ENCODE results near the gene AFF2. TPM values are rescaled to one million over a fixed set of nuclear protein-coding genes. Genes with fewer than 3 reads are reported as not detected.

Gene AFF2
- total RNA-seq, 2 donors from 2014 or later: 7.4 to 16.6 TPM

DNA sequence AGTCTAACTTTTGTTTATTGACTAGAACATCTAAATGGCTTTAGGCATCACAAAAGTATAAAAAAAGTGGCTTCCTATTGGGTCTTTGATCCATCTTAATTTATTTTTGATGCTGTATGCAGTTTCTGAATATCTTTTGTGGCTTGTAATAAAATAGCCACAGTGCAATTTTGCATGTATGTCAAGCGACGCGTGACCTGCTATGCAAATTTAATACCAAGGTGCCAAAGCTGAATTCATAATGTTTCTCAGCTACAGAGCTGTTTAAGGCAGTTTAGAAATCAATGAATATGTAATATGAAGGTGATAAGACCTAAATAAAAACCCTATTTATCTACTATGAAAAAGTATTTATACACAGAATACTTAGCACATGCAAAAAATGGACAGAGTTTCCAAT lies 197.8 kb downstream of the AFF2 start:
- TF ChIP-seq, protein P1, sequence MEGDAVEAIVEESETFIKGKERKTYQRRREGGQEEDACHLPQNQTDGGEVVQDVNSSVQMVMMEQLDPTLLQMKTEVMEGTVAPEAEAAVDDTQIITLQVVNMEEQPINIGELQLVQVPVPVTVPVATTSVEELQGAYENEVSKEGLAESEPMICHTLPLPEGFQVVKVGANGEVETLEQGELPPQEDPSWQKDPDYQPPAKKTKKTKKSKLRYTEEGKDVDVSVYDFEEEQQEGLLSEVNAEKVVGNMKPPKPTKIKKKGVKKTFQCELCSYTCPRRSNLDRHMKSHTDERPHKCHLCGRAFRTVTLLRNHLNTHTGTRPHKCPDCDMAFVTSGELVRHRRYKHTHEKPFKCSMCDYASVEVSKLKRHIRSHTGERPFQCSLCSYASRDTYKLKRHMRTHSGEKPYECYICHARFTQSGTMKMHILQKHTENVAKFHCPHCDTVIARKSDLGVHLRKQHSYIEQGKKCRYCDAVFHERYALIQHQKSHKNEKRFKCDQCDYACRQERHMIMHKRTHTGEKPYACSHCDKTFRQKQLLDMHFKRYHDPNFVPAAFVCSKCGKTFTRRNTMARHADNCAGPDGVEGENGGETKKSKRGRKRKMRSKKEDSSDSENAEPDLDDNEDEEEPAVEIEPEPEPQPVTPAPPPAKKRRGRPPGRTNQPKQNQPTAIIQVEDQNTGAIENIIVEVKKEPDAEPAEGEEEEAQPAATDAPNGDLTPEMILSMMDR (IDR thresholded peaks at IDR 0.05): no peak
- Histone ChIP-seq H3K27ac (no peak overlapping the region), H3K27me3 (replicated peaks; ENCODE audit: insufficient read depth) (no peaks in the 10 kb centered on the region), H3K9me3 (no peaks in the 10 kb centered on the region), H3K4me1 (ENCODE audit: control insufficient read depth in 1 of 2, low read depth in 2 of 2) (no peaks in the 10 kb centered on the region), H3K36me3 (no peaks in the 10 kb centered on the region), H3K4me3 (no peak overlapping the region)
- no peak for DNase-seq (ENCODE audit: low spot score)
- ATAC-seq (ENCODE audit: insufficient number of reproducible peaks, low FRiP score, low read depth): no peak

DNA sequence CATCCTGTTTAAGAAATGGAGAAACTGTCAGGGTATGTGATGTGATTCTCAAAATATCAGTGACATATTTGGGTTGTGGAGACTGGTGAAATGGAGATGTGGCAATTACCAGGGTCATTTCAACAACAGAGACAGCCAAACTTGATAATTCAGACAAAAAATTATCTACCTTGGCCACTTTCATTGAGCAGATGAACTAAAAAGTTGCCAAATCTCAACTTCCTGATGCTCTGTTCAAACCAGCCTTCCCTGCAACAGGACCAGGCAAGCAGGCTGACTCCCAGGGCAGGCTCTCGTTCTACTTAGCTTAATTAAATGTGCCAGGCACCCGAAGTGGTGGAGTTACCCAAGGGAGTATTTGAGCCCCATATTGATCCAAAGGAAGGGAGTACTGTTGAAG lies 199.6 kb downstream of the AFF2 start:
- H3K4me3 ChIP-seq: no peak overlapping the region
- H3K9me3 ChIP-seq: no peaks in the 10 kb centered on the region
- no peaks in the 10 kb centered on the region for H3K4me1 ChIP-seq (ENCODE audit: control insufficient read depth in 1 of 2, low read depth in 2 of 2)
- H3K27ac ChIP-seq: no peak overlapping the region
- H3K36me3 ChIP-seq: no peaks in the 10 kb centered on the region
- no peak for DNase-seq (ENCODE audit: low spot score)
- TF ChIP-seq, protein P1 (IDR thresholded peaks at IDR 0.05): no peak
- no peaks in the 10 kb centered on the region for H3K27me3 ChIP-seq (replicated peaks; ENCODE audit: insufficient read depth)
- ATAC-seq (ENCODE audit: insufficient number of reproducible peaks, low FRiP score, low read depth): no peak

DNA sequence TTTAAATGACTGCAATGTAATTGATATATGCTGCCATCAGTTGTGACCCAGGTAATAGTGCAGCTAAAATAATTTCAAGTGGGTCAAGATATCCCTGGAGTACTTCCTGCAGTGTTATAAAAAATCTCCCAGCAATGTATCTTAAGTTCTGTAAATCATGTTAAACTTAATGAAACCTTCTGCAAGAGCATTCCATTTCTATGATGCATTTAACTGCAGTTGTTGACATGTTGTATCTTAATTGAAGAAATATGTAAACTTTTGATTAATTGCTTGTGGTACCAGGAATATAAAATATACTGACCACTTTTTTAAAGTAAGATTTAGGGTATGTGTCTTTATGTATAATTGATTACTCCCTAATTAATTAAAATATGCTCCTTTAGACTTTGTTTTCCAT lies 213.6 kb downstream of the AFF2 start:
- no peaks in the 10 kb centered on the region for H3K4me1 ChIP-seq (ENCODE audit: control insufficient read depth in 1 of 2, low read depth in 2 of 2)
- H3K27me3 ChIP-seq (replicated peaks; ENCODE audit: insufficient read depth): no peaks in the 10 kb centered on the region
- DNase-seq (ENCODE audit: low spot score) (no peak), ATAC-seq (ENCODE audit: insufficient number of reproducible peaks, low FRiP score, low read depth) (no peak)
- H3K27ac ChIP-seq: no peak overlapping the region
- no peaks in the 10 kb centered on the region for H3K9me3 ChIP-seq
- H3K36me3 ChIP-seq: no peaks in the 10 kb centered on the region
- H3K4me3 ChIP-seq: no peak overlapping the region
- TF ChIP-seq, protein P1 (IDR thresholded peaks at IDR 0.05): no peak

DNA sequence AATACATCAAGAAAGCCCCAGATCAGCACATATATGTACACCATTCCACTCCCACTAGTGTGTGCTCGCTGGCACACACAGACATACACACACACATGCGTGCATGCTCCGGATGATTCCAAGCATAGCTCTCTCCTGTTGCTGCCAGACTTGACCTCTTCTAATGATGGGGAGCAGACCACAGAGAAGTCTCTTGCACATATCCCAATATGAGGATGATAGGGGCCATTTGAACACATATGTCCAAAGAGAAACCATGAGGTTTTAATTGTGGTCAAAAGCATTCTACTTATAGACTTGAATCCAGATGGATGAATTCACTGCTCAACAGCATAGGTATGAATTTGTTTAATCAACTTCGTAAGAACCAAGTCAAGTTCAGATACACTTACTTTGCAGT lies 214.9 kb downstream of the AFF2 start:
- Histone ChIP-seq H3K27ac (no peak overlapping the region), H3K4me3 (no peak overlapping the region), H3K36me3 (no peaks in the 10 kb centered on the region), H3K27me3 (replicated peaks; ENCODE audit: insufficient read depth) (no peaks in the 10 kb centered on the region), H3K4me1 (ENCODE audit: control insufficient read depth in 1 of 2, low read depth in 2 of 2) (no peaks in the 10 kb centered on the region), H3K9me3 (no peaks in the 10 kb centered on the region)
- ATAC-seq (ENCODE audit: insufficient number of reproducible peaks, low FRiP score, low read depth) (no peak), DNase-seq (ENCODE audit: low spot score) (no peak)
- TF ChIP-seq, protein P1 (IDR thresholded peaks at IDR 0.05): no peak

DNA sequence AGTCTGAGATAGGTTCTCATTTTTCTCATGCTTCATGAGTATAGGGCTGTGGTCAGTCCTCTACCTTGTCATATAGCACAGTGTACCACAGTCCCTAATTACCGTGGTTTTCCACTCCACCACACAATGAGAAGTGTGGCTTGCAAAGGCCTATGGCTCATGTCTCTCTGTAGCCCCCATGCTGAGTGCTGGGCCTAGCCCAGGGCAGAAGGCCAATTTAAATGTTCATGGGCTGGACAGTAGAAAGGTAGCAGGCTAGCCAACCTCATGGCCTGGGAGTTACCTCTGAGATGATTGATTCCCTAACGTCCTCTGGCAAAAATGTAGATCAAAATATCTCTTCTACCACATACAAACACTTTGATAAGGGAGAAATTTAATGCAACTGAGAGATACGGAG lies 222.5 kb downstream of the AFF2 start:
- DNase-seq (ENCODE audit: low spot score): no peak
- H3K27me3 ChIP-seq (replicated peaks; ENCODE audit: insufficient read depth): no peaks in the 10 kb centered on the region
- no peaks in the 10 kb centered on the region for H3K36me3 ChIP-seq
- H3K4me1 ChIP-seq (ENCODE audit: control insufficient read depth in 1 of 2, low read depth in 2 of 2): no peaks in the 10 kb centered on the region
- no peak for ATAC-seq (ENCODE audit: insufficient number of reproducible peaks, low FRiP score, low read depth)
- H3K27ac ChIP-seq: no peak overlapping the region
- no peak overlapping the region for H3K4me3 ChIP-seq
- no peaks in the 10 kb centered on the region for H3K9me3 ChIP-seq
- TF ChIP-seq, protein P1 (IDR thresholded peaks at IDR 0.05): no peak

All from thoracic aorta (tissue), 2 donors.